GM12865 (cell line): ENCODE data around the gene JPH3.

ENCODE experiments used
- DNase-seq: peaks from one replicate; pipeline ENCODE4 v3.0.0; 2010; ENCODE audit warnings: low read depth
- H3K4me3 ChIP-seq: 2 replicates; pipeline ENCODE4 v1.5.1; 2011; ENCODE audit warnings: mild to moderate bottlenecking, low read depth, low read length, control low read depth
- CTCF ChIP-seq: IDR thresholded peaks from 2 replicates; pipeline ENCODE4 v1.5.1; 2011; ENCODE audit warnings: low read length, control low read depth, low read depth, inconsistent platforms; ENCODE audit not compliant: insufficient read depth; ENCODE audit errors: missing control alignments

Gene JPH3

GRCh38 chr16:87600246-87600645 is 2.1 kb upstream of the JPH3 start:
- TF ChIP-seq CTCF: no peak
- no peak overlapping the region for H3K4me3 ChIP-seq
- no peak for DNase-seq

GRCh38 chr16:87601401-87601981 is 817 bp upstream of the JPH3 start:
- no peak for TF ChIP-seq CTCF
- DNase-seq: no peak
- H3K4me3 ChIP-seq: no peak overlapping the region

GRCh38 chr16:87602821-87603683 is 744 bp downstream of the JPH3 start:
- TF ChIP-seq CTCF: no peak
- no peak overlapping the region for H3K4me3 ChIP-seq
- DNase-seq: no peak

GRCh38 chr16:87603684-87604633 is 1.7 kb downstream of the JPH3 start:
- no peak overlapping the region for H3K4me3 ChIP-seq
- no peak for TF ChIP-seq CTCF
- DNase-seq: no peak

GRCh38 chr16:87604634-87605111 is 2.4 kb downstream of the JPH3 start:
- no peak overlapping the region for H3K4me3 ChIP-seq

GRCh38 chr16:87607223-87607622 is 4.9 kb downstream of the JPH3 start:
- no peak for DNase-seq
- H3K4me3 ChIP-seq: no peak overlapping the region
- TF ChIP-seq CTCF: no peak

More at GRCh38 chr16:87604634-87605111, 2.4 kb downstream of the JPH3 start:
- TF ChIP-seq CTCF: no peak
- no peak for DNase-seq
